ENCODE results near the gene NTF4.

Gene NTF4

DNA sequence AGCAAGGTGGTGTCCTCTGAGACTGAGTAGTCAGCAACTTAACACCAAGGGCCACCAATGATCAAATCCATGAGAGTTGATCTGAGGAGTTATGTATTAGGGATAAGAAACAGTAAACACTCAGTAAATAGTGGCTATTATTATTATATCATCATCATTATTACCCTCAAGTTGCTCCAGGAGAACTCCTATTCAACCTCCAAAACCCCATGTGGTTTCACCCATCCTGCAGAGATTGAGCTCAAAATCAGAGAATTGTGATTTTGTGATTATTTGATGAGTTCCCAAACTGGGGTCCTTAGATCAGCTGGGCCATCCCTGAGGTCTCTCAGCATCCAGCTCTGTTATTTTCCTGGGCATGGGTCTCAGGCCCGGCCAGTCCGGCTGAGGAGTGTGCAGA, 3.6 kb downstream of the NTF4 start:
- TF ChIP-seq GABPA (IDR thresholded peaks at IDR 0.05; ENCODE audit: low read depth), result no peak
- TF ChIP-seq, protein P1, sequence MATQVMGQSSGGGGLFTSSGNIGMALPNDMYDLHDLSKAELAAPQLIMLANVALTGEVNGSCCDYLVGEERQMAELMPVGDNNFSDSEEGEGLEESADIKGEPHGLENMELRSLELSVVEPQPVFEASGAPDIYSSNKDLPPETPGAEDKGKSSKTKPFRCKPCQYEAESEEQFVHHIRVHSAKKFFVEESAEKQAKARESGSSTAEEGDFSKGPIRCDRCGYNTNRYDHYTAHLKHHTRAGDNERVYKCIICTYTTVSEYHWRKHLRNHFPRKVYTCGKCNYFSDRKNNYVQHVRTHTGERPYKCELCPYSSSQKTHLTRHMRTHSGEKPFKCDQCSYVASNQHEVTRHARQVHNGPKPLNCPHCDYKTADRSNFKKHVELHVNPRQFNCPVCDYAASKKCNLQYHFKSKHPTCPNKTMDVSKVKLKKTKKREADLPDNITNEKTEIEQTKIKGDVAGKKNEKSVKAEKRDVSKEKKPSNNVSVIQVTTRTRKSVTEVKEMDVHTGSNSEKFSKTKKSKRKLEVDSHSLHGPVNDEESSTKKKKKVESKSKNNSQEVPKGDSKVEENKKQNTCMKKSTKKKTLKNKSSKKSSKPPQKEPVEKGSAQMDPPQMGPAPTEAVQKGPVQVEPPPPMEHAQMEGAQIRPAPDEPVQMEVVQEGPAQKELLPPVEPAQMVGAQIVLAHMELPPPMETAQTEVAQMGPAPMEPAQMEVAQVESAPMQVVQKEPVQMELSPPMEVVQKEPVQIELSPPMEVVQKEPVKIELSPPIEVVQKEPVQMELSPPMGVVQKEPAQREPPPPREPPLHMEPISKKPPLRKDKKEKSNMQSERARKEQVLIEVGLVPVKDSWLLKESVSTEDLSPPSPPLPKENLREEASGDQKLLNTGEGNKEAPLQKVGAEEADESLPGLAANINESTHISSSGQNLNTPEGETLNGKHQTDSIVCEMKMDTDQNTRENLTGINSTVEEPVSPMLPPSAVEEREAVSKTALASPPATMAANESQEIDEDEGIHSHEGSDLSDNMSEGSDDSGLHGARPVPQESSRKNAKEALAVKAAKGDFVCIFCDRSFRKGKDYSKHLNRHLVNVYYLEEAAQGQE (IDR thresholded peaks at IDR 0.05; ENCODE audit: insufficient replicate concordance, low read depth), result no peak
- TF ChIP-seq, protein P2, sequence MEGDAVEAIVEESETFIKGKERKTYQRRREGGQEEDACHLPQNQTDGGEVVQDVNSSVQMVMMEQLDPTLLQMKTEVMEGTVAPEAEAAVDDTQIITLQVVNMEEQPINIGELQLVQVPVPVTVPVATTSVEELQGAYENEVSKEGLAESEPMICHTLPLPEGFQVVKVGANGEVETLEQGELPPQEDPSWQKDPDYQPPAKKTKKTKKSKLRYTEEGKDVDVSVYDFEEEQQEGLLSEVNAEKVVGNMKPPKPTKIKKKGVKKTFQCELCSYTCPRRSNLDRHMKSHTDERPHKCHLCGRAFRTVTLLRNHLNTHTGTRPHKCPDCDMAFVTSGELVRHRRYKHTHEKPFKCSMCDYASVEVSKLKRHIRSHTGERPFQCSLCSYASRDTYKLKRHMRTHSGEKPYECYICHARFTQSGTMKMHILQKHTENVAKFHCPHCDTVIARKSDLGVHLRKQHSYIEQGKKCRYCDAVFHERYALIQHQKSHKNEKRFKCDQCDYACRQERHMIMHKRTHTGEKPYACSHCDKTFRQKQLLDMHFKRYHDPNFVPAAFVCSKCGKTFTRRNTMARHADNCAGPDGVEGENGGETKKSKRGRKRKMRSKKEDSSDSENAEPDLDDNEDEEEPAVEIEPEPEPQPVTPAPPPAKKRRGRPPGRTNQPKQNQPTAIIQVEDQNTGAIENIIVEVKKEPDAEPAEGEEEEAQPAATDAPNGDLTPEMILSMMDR (IDR thresholded peaks at IDR 0.05; ENCODE audit: insufficient read depth, low read length), result no peak
- TF ChIP-seq POLR2AphosphoS5 (IDR thresholded peaks at IDR 0.05; ENCODE audit: low read depth), result no peak
- no peak for TF ChIP-seq SPI1 (IDR thresholded peaks at IDR 0.05; ENCODE audit: borderline replicate concordance, low read depth)
- DNase-seq (ENCODE audit: low read depth in 1 of 2, low spot score in 1 of 2), result no peak
- H3K27me3 ChIP-seq (ENCODE audit: insufficient read depth, poor library complexity, severe bottlenecking), result peaks cover 76% of the 10 kb centered on the region
- H3K4me3 ChIP-seq (replicated peaks; ENCODE audit: insufficient read depth, low read length), result no peak overlapping the region
- no peak overlapping the region for H3K27ac ChIP-seq (replicated peaks)

DNA sequence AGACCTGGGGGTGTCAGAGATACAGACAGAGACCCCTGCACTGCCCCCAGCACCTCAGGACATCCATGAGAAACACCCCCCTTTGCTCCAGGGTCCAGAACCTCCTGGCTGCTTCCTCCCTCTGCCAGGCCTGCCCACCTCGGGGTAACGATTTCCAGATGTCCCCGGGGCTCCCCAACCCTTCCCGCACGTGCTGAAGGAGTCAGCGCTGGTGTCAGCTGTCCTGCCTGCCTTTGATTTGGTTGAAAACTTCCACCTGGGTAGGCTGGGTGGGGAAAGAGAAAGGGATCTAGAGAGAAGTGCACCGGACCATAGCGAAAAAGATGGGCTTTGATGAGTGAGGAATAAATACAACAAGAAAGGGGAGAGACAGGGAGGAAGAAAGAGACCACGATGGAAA, 5.6 kb downstream of the NTF4 start:
- DNase-seq (ENCODE audit: low read depth in 1 of 2, low spot score in 1 of 2), result no peak
- Histone ChIP-seq H3K4me3 (replicated peaks; ENCODE audit: insufficient read depth, low read length) (no peak overlapping the region), H3K27me3 (ENCODE audit: insufficient read depth, poor library complexity, severe bottlenecking) (peaks cover 66% of the 10 kb centered on the region), H3K27ac (replicated peaks) (no peak overlapping the region)
- TF ChIP-seq GABPA (IDR thresholded peaks at IDR 0.05; ENCODE audit: low read depth) (no peak), SPI1 (IDR thresholded peaks at IDR 0.05; ENCODE audit: borderline replicate concordance, low read depth) (no peak), POLR2AphosphoS5 (IDR thresholded peaks at IDR 0.05; ENCODE audit: low read depth) (no peak)
- TF ChIP-seq, protein P2 (IDR thresholded peaks at IDR 0.05; ENCODE audit: insufficient read depth, low read length), result no peak
- TF ChIP-seq, protein P1 (IDR thresholded peaks at IDR 0.05; ENCODE audit: insufficient replicate concordance, low read depth), result no peak

DNA sequence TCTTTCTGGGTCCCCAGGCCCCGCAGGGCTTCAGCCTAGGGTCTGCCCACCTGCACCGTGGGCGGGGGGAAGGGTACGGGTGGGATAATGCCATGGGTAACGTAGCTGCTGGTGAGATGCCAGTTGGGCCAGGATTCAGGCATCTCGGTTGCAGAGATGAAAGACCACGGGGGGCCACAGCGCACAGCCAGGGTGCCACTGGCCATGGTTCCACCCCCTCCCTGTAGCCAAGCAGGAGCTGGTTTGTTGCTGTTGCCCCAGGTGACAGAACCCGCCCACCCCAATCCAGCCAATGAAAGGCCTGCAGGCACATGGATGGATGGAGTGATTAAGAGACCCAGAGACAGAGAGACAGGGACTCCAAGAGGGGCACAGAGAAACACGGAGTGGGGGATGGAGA, 6.1 kb downstream of the NTF4 start:
- TF ChIP-seq GABPA (IDR thresholded peaks at IDR 0.05; ENCODE audit: low read depth), result no peak
- TF ChIP-seq, protein P1 (IDR thresholded peaks at IDR 0.05; ENCODE audit: insufficient replicate concordance, low read depth), result no peak
- no peak for TF ChIP-seq POLR2AphosphoS5 (IDR thresholded peaks at IDR 0.05; ENCODE audit: low read depth)
- TF ChIP-seq, protein P2 (IDR thresholded peaks at IDR 0.05; ENCODE audit: insufficient read depth, low read length), result no peak
- no peak for TF ChIP-seq SPI1 (IDR thresholded peaks at IDR 0.05; ENCODE audit: borderline replicate concordance, low read depth)
- Histone ChIP-seq H3K27ac (replicated peaks) (no peak overlapping the region), H3K4me3 (replicated peaks; ENCODE audit: insufficient read depth, low read length) (no peak overlapping the region), H3K27me3 (ENCODE audit: insufficient read depth, poor library complexity, severe bottlenecking) (peaks cover 61% of the 10 kb centered on the region)
- no peak for DNase-seq (ENCODE audit: low read depth in 1 of 2, low spot score in 1 of 2)
